SH-SY5Y (cell line): ENCODE data around the gene STAB2.

Source experiments
- GATA2 ChIP-seq: IDR thresholded peaks from 2 replicates; pipeline ENCODE4 v1.6.1; 2011; ENCODE audit warnings: mild to moderate bottlenecking, low read depth, low read length
- GATA3 ChIP-seq: IDR thresholded peaks from 2 replicates; pipeline ENCODE4 v1.6.1; 2011; ENCODE audit warnings: low read depth, mild to moderate bottlenecking, low read length, moderate library complexity

STAB2 gene

GRCh38 chr12:103679421-103680170, 92.5 kb downstream of the STAB2 start:
- TF ChIP-seq GATA3 (no peak), GATA2 (no peak)

- TF ChIP-seq GATA3 (peak; percentile 75), GATA2 (peak; percentile 96)
These were observed 93.6 kb downstream of the STAB2 start for GRCh38 chr12:103680591-103681141.

GRCh38 chr12:103686026-103686425, 99.0 kb downstream of the STAB2 start:
- TF ChIP-seq GATA2 (no peak), GATA3 (no peak)

- TF ChIP-seq GATA2: no peak
- TF ChIP-seq GATA3: no peak
These were observed 100.2 kb downstream of the STAB2 start for GRCh38 chr12:103687253-103687652.

GRCh38 chr12:103688376-103689063, 101.4 kb downstream of the STAB2 start:
- TF ChIP-seq GATA2 (no peak), GATA3 (no peak)

DNA sequence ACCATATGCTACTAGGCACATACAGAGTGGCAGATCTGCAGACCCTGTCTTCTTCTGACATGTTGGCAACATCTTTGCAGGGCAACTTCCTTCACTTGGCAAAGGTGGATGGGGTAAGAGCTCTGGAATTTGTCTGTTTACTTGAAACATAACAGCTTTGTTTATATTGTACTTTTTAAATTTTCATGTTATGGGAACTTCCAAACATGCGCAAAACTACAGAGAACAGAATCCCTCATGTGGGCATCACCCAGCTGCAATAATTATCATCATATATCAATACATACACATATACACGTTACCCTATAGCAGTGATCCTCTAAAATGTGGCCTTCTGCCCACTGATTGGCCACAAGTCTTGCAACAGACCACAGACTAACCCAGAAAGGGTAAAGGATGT, 103.4 kb downstream of the STAB2 start:
- TF ChIP-seq GATA3: no peak
- no peak for TF ChIP-seq GATA2

GRCh38 chr12:103691063-103691462, 104.0 kb downstream of the STAB2 start:
- TF ChIP-seq GATA2 (no peak), GATA3 (no peak)

DNA sequence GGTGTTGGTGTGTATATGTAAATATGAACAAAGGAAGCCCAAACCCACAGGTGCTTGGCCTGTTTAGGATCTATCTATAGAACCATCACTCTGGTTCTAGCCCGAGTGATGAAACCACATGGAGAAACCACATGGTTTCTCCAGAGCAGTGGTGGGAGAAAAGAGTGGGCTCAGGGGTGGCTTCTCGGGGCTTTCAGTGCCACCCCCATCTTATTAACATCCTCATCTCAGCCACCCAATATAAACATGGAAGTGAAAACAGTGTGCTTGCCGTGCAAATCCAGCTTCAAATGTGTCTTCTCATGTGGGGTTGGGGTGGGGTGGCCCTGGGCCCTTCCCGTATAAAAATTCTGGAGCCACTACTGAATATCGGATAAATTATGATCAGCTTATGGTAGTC, 109.0 kb downstream of the STAB2 start:
- no peak for TF ChIP-seq GATA2

DNA sequence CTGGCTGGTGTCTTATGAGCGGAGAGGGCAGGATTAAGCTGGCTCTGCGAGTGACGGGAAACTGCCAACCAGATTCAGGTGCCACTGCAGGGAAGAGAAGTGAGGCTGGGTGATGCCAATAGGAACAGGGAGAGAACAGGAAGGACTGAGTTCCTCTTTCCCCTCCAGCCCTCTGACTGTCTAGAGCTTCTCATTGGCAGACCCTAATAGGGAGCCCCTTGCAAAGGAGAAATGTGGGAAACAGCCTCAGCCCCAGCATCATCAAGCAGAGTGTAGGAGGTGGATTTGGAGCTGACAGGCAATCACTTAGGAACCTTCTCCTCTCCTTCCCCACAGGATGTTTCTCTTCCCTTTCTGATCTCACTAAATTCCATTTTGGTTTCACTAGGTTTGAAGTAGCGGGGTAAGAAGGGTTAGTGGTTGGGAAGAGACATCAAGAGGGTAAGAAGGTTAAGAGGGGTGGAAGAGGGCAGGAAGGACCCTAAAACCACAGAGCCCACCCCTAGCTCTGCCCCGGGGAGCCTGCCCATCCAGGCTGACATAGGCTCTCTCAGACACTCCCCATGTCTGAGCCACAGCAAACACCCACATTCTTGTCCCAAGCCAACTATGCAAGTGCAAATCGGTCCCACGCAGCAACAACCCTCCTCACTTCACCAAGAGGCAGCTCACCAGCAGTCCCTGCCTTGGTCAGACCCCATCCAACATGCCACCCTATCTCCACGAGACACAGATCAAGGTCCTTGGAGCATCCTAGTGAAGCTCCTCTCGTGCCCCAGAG, 111.1 kb downstream of the STAB2 start:
- TF ChIP-seq GATA3 (no peak), GATA2 (no peak)

GRCh38 chr12:103698752-103699560, 111.9 kb downstream of the STAB2 start:
- TF ChIP-seq GATA3 (no peak), GATA2 (no peak)

GRCh38 chr12:103705098-103705497, 118.0 kb downstream of the STAB2 start:
- TF ChIP-seq GATA3 (no peak), GATA2 (no peak)

GRCh38 chr12:103705927-103706326, 118.9 kb downstream of the STAB2 start:
- no peak for TF ChIP-seq GATA2
- TF ChIP-seq GATA3: no peak

DNA sequence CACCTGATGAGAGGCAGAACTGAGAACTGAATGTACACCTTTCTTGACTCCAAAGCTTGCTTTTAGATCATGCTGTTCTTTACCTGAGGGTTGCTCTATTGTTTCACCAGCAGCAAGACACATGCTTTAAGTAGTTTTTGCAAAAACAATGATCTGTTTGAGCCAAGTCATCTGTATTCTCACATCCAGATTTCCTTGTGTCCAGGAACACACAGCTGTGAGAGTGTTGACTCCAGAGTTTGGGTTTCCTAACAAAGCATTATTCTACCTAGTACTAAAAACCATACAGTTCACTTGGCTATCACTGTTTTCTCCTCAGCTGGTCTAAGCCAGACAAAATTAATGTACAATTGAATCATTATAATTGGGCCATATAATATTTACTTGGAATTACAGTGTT, 120.4 kb downstream of the STAB2 start:
- TF ChIP-seq GATA3: no peak
- no peak for TF ChIP-seq GATA2
